RCC 7860 (cell line): Measurements from ENCODE around the gene LACC1.
A peak's percentile ranks its signal among the peaks of the same experiment; 100 is the strongest.

Experiments
- DNase-seq: peaks from one replicate; pipeline ENCODE4 v3.0.0-alpha.2; 2015; ENCODE audit warnings: low spot score
- FAIRE-seq: peaks from 2 replicates; lab custom pipeline; 2012; peaks lifted over from hg19 to GRCh38; lab: Jason Lieb, UNC

The LACC1 gene

DNA sequence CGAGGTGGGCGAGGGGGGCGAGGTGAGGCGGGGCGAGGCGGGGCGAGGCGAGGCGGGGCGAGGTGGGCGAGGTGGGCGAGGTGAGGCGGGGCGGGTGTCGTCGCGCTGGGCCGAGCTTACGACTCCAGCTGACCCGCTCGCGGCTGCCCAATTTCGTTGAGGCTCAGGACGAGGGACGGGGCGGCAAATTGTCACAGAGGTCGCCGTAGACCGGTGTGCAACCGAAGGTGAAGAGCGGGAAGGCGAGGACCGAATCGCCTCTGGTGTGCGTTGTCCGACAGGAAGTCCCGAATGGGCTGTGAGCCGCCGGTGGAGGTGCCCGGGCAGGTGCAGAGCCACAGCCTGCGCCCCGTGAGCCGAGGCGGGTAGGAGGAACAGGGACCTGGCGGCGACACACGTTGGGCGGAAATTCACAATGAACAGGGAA, at the start of gene LACC1:
Gene LACC1, plus strand, starts transcription at position 150 of the 427 bp plus-strand sequence. CDS start 1,082 bp downstream, outside the sequence.
- FAIRE-seq (no peak), DNase-seq (no peak)

DNA sequence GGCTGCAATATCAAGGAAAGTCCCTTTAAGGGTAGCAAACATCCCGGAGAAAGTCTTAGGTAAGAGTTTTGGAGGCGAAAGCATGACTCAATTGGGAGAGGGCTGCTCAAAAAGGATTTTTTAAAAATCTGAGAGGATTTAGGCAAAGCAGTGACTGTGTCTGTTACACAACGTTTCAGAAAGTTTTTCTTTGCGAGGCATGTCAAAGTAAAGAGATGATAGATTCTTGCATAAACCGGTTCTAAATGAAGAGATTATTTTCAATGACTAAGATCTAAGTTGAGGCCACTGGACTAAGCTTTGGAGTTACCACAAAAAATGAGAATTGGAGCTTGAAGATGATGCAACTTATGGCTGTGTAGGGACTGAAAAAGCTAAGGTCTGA, 49.2 kb upstream of the LACC1 start:
- DNase-seq, result no peak
- no peak for FAIRE-seq

DNA sequence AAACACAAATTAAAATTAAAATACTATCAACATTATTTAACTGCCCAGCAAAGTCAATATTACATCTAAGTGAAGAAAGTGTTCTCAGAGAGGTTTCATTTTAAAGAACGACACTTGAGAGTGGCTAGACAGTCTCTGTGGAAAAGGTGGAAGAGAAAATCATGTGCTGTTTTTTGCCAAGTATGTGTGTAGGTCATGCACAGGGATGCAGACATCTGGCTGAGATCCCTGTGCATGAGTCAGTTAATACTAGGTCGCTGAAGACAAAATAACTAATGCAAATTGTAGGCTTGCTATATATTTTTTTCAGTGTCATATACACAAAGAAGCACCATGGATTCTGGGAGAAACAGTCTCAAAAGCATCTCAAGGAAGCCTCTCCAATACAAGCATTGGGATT, 48.6 kb upstream of the LACC1 start:
- FAIRE-seq (no peak), DNase-seq (no peak)

DNA sequence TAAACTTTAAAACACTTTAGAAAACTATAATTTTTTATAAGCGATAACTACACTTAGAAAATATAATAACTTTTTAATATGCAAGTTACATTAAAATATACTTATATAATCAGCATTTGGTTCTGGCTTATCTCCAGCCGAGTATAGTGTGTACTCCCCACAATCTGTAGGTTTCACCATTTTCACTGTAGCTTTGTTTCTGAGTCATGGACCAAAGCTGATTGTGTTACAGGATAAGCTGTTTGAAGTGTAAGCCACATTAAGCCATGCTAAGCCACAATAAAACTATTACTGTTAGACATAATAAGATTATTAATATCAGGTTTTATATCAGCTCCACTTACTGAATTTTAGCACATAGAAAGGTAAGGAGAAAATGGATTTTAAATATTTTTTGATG, 44.0 kb upstream of the LACC1 start:
- FAIRE-seq (no peak), DNase-seq (no peak)

DNA sequence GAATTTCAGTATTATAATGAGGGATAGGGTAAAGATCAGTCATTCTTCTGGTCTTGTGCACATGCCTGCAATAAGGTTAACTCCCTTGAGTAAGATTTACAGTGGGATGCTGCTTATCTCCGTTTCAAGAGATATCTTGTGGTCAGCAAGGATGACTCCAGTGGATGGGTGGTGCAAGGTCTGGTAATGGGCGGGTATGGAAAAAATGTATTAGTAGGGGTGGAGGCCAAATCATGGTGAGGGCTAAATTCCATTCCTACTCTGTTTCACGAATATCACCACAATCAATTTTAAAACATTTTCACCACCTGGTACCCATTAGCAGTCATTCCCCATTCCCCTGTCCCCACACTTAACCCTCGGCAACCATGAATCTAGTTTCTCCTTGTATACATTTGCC, 40.8 kb upstream of the LACC1 start:
- no peak for DNase-seq
- no peak for FAIRE-seq

DNA sequence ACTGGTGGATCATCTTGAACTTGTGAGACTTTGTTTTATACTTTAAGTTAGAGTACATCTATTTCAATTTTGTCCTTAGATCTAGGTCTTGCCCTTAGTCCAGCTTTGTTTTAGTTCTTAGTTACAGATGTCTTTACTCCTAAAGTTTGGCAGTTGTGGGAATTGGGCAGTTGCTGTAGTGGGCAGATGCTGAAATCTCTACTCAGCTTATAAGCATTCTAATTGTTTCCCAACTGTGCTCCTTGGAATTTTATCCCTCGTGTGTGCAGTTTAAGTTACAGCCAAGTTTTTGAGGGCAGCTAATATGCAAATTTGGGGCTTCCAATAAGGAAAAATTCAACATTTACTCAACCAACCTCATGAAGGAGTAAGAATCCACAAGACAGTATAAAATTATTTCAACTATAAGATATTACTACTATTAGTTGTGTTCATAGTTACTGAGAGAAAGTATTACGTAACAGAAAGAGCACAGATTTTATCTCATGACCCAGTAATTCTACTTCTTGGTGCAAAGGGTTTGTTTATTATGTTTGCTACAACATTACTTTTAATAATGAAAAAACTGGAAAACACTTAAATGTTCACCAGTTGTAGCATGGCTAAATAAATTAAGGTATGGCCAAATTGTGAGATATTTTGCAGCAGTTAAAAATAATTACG, 33.1 kb upstream of the LACC1 start:
- FAIRE-seq, result no peak

DNA sequence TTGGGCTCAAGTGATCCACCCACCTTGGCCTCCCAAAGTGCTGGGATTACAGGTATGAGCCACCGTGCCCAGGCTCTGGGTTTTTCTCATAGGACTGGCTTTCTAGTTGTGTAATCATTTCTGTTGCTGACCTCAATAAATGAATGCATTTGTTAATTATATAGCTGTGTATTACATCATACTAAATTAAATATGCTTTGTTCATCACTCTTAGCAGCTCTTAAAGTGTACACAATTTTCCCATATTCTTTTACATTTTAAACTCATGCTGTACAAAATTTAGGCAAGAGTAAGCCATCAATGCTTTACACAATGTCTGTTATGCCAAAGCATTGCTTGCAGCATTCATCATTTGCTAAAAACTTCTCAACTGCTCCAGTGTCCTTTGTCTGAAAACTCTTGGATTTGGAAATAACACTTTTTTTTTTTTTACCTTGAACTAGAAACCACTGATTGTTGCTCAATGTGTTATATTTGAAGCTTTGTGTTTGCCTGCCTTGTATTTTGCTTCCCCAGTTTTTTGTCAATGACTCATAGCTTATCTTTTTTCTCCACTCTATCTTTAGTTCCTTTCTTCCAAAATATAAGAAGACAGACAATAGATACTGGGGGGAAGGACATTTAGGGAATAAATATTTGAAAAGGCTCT, 31.6 kb upstream of the LACC1 start:
- no peak for DNase-seq

More for the DNA sequence above, 33.1 kb upstream of the LACC1 start:
- no peak for DNase-seq

DNA sequence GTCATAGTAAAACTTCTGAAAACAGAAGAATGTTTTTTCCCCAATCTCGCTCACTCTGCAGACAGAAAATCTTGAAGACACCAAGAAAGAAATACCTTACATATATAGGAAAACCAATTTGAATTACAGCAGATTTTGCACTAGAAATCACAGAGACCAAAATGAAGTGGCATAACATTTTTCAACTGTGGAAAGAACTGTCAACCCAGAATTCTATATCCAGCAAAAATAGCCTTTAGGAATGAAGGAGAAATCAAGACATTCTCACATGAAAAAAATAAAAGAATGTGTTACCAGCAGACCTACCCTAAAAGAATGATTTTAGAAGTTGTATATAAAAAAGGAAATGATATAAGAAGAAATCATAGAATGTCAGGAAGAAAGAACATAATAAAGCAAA, 28.8 kb upstream of the LACC1 start:
- no peak for DNase-seq

More for the DNA sequence above, 31.6 kb upstream of the LACC1 start:
- no peak for FAIRE-seq

DNA sequence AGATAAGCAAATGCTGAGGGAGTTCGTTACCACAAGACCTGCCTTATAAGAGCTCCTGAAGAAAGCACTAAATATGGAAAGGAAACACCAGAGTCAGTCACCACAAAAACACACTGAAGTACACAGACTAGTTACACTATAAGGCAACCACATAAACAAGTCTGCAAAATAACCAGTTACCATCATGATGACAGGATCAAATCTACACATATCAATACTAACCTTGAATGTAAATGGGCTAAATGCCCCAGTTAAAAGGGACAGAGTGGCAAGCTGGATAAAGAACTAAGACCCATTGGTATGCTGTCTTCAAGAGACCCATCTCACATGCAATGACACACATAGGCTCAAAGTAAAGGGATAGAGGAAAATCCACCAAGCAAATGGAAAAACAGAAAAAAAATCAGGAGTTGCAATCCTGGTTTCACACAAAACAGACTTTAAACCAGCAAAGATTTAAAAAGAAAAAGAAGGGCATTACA, 26.7 kb upstream of the LACC1 start:
- FAIRE-seq (no peak), DNase-seq (no peak)

More for the DNA sequence above, 28.8 kb upstream of the LACC1 start:
- FAIRE-seq, result no peak

DNA sequence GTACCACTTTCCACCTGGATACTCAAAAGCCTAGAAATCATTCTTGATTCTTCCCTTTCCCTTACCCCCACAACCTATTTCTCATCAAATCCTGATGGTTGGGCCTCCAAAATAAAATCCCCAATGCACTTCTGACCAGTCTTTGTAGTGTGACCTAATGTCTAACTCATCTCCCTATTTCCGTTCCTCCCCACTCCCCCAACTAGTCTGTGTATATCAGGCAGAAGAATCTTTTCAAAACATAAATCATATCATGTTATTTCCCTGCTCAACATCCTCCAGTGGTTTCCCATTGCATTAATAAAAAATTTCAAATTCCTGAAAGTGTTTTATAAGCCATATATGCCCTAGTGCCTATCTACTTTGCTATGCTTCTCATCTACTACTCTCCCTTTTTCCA, 17.8 kb upstream of the LACC1 start:
- FAIRE-seq (no peak), DNase-seq (no peak)

DNA sequence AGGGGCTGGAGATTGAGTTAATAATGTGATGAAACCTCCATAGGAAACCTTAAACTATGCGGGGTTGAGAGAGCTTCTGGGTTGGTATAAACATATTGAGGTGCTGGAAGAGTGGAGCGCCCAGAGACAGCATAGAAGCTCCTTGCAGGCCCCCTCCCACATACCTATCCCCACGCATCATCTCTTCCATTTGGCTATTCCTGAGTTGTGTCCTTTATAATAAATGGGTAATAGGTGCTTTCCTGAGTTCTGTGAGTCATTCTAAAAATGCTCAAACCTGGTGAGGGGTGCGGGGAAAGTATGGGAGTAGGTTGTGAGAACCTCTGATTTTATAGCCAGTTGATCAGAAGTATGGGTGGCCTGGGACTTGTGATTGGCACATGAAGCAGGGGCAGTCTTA, 14.8 kb upstream of the LACC1 start:
- DNase-seq, result no peak
- FAIRE-seq, result no peak

DNA sequence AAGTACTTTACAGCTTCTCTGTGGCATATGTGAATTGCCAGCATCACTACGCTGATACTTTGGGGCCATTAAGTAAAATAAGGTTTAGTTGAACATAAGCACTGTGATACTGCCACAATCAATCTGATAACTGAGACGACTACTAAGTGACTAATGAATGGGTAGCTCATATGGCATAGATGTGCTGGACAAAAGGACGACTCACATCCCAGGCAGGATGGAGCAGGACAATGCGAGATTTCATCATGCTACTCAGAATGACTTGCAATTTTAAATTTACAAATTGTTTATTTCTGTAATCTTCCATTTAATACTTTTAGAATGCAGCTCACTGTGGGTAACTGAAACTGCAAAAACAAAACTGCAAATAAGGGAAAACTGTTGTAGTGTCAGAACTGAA, 13.8 kb upstream of the LACC1 start:
- FAIRE-seq (no peak), DNase-seq (peak; percentile 69)

DNA sequence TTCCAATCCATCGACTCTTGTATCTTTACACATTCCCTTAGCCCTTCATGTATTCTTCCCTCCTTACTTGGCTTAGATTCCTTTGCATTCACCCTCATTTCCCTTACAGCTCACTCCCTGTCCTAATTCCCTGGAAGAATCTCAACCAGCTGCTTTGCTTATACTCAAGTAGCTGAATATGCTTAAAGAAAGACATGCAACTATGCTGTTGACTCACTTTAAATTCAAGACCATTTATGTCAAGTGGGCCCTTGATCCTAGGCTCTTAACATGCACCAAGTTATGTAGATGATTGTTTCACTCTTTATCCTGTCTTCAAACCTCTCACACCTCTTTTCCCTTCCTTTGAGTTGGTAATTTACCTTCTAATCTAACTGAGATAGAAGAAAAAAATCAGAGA, 7.5 kb upstream of the LACC1 start:
- DNase-seq, result no peak
- no peak for FAIRE-seq

DNA sequence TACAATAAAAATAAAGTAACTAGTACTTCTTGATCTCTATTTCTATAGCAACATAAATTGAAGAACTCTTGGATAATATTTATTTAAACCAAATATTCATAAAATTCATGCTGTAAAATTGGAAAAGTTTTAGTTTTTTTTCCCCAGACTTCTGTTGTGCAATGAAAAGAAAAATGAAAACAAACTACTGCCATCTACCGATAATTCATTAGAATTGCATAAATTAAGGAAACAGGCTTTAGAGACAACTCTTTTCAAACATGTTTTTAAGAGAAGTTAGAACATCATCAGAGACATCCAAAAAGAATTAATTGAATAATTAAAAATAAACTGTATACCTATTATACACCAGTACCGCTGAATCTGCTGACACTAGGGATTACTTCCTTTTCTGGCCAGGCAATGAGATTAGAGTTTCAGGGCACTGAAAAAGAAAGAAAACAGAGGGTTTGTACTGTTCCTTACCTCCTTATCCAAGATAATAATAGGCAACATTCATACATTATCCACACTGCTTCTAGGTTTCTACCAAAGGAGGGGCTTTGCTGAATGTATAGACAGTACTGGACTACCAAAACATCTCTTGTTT, 5.1 kb upstream of the LACC1 start:
- FAIRE-seq (peak; percentile 89), DNase-seq (peak; percentile 16)

DNA sequence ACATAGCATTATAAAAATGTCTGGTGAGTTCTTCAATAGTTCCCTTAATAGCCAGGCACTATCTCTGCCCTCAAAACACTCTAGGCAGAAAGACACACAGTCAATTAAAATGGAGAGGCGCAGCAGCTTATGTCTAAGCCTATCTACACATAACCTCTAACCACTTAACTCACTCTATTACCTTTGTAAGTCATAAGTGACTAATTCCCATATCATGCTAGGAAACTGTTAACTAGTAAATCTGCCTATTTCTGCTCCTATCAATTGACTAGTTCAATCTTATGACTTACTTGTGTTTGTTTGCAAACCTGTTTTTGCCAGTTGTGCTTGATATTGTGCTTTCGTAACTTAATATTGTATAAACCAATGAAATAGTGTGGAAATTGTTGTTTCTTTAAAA, 3.3 kb upstream of the LACC1 start:
- FAIRE-seq, result no peak
- no peak for DNase-seq

DNA sequence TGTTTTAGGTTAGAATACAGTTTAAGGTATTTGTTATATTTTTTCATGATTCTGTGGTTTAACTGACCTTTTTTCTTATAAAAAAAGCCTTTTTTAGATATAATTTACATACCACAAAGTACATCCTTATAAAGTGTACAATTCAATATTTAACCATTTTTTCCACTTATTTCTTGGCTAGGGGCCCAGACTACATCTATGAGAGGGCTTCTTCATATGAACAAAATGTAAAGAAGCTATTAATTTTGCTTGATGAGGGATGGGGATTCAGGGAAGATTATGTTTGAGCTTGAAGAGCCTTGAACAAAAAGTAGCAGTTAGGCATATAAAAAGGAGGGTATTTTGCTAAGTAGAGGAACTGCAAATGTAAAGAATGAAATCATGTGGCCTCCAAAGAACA, 2.4 kb upstream of the LACC1 start:
- DNase-seq (no peak), FAIRE-seq (no peak)

DNA sequence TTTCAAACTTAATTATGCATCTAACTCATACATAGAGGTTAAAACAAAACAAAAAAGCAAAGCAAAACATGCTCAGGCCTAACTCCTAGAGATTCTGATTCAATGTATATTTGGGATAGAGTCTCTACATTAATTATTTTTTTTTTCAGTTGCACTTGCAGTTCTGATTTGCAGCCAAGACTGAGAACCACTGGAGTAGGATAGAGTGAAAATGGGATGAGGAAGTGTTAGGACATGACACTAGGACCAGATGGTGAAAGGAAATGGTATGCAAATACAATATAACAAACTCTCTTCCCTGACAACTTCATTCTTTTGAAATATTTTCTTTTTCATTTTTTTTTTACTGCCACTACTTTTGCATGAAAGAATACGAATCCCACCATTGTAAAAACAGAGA, 1.9 kb upstream of the LACC1 start:
- FAIRE-seq (no peak), DNase-seq (no peak)

DNA sequence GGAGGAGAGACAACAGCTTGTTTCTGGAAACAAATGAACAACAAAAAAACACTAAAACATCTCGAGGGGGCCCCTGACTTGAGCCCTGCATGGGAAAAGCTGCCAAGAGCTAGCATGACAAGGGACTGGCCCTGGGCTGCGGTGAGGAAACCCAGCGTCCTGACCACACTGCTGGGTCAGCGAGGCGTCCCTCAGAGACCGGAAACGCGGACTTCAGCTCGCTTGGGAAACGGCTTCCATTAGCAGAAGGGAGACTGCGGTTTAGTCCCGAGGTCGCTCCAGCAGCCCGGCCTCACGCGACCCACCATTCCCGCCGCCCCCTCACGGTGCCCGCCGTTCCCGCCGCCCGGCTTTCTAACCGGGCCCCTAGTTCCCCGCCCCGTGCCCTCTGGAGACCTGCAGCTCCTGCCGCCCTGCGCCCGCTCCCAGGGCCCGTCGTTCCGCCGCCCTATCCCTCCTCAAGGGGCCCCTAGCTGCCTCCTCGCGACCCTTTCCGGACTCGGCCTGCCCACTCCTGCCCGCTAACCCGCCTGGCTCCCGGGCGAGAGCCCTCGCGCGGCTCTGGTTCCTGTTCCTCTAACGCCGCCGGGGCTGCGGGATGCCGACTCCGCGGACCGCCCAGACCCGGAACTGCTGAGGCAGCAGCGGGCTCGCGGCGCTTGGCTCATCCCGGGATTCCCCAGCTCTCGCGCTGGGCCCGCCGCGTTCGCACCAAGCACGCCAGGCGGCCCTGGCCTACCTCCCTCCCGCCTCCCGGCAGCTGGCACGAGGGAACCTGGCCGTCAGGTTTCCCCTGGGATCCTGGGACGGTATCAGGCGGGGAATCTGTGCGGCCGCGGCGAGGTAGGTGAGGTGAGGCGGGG, 581 bp upstream of the LACC1 start, which contains the start of gene CCDC122:
Gene CCDC122, minus strand, starts transcription at position 849 of the 863 bp plus-strand sequence. CDS start 10,364 bp downstream, outside the sequence.
- FAIRE-seq (peak; percentile 49), DNase-seq (peak; percentile 72)

DNA sequence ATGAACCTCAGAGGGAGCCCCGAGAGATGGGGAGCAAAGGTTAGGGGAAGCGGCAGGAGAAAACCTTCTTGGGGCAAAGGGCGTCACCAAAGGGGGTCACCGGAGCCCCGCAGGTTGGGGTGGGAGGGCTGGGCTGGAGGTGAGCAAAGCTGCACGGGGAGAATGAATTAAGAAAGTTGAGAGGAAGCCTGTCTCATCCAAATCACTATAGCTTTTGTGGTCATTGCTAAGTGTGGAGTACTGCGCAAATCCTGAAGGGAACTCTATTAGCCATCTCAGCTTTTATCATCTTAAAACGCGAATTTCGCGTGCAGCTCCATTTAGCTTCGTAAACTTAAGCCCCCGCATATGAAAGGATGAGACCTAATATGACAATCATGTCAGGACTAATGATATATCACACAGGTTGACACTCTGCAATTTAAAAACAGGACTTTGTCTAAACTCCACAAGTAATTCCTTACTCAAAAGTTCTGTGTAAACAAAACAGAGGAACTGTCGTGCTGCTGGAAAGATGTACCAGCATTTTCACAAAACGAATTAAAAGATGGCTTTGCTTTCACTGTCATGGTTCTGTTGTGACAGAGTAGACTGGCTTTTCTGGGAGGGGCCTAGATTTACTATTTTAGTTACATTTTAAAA, 631 bp downstream of the LACC1 start:
- no peak for FAIRE-seq
- DNase-seq, result no peak

DNA sequence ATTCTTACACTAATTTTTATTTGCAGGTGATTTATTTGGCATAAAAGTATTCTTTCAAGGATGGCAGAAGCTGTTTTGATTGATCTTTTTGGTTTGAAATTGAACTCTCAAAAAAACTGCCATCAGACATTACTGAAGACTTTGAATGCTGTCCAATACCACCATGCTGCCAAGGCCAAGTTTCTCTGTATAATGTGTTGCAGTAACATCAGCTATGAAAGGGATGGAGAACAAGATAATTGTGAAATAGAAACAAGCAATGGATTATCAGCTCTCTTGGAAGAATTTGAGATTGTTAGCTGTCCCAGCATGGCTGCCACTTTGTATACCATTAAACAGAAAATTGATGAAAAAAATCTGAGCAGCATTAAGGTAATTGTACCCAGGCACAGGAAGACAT, 1.2 kb downstream of the LACC1 start:
- FAIRE-seq (no peak), DNase-seq (no peak)

DNA sequence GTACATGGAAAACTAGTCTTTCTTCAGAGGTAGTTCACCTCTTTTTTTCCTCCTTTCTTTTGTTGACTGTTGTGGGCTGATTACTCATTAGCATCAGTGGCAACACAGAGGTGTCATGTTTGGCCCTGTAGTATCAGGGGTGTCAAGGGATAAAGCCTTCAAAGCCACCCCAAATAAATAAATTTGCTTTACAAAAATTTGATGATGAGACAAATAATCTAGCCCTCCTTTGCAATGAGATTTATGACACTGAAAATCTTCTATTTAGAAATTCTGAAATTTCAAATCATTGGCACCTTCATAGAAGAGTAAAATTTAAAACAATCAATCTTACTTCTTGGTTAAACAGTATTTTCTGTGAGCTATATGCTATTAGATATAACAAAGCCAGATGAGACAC, 1.9 kb downstream of the LACC1 start:
- DNase-seq (no peak), FAIRE-seq (no peak)
